A673 (cell line): ENCODE measurements around the gene STAB1. TPM values are rescaled to one million over a fixed set of nuclear protein-coding genes. Genes with fewer than 3 reads are reported as not detected.
A peak's percentile ranks its signal among the peaks of the same experiment; 100 is the strongest.

Source experiments
- BruUV-seq: library from RNA; stranded (reverse); fragments of 400-500 nt; replicated peaks from 2 replicates; lab custom pipeline; 2021; lab: Mats Ljungman, UMichigan
- CTCF ChIA-PET: fragments of 300-600 bp; sonication (Branson Sonifier 250); formaldehyde crosslinking; loops from one replicate; lab custom pipeline; 2022; ENCODE audit warnings: antibody characterized with exemption; lab: Charles Lee
- POLR2A ChIA-PET: fragments of 300-600 bp; sonication (Branson Sonifier 250); formaldehyde crosslinking; loops from one replicate; lab custom pipeline; 2022; ENCODE audit warnings: antibody characterized with exemption; ENCODE audit not compliant: low non-redundant PET; lab: Charles Lee
- DNase-seq: peaks from one replicate; pipeline ENCODE4 v3.0.0-alpha.2; 2015; ENCODE audit warnings: low spot score
- H3K27ac ChIP-seq: fragments of 200-600 bp; sonication (generic); 2 replicates; pipeline ENCODE4 v1.5.1; 2016; ENCODE audit warnings: mixed run types, low read depth, mild to moderate bottlenecking, mixed read lengths, antibody characterized with exemption, low read length; ENCODE audit not compliant: poor library complexity, severe bottlenecking
- H3K27me3 ChIP-seq: fragments of 200-600 bp; sonication (generic); replicated peaks from 2 replicates; pipeline ENCODE4 v1.6.1; 2017; ENCODE audit warnings: mixed run types, low read depth, mild to moderate bottlenecking, mixed read lengths, antibody characterized with exemption, low read length; ENCODE audit not compliant: insufficient read depth, poor library complexity
- H3K36me3 ChIP-seq: fragments of 200-600 bp; sonication (generic); 2 replicates; pipeline ENCODE4 v1.6.1; 2016; ENCODE audit warnings: mixed run types, mild to moderate bottlenecking, mixed read lengths, antibody characterized with exemption, low read length; ENCODE audit not compliant: insufficient read depth, poor library complexity, severe bottlenecking
- H3K4me1 ChIP-seq: fragments of 200-600 bp; sonication (generic); 2 replicates; pipeline ENCODE4 v1.6.1; 2017; ENCODE audit warnings: mixed run types, mild to moderate bottlenecking, mixed read lengths, antibody characterized with exemption, low read length; ENCODE audit not compliant: insufficient read depth, poor library complexity, severe bottlenecking
- H3K4me3 ChIP-seq: fragments of 200-600 bp; sonication (generic); 2 replicates; pipeline ENCODE4 v1.5.1; 2016; ENCODE audit warnings: low read depth, mixed run types, mild to moderate bottlenecking, mixed read lengths, low read length; ENCODE audit not compliant: poor library complexity, severe bottlenecking
- H3K9me3 ChIP-seq: fragments of 200-600 bp; sonication (generic); 2 replicates; pipeline ENCODE4 v1.6.1; 2016; ENCODE audit warnings: mixed run types, low read depth, mild to moderate bottlenecking, mixed read lengths, antibody characterized with exemption, low read length; ENCODE audit not compliant: poor library complexity, severe bottlenecking
- CTCF ChIP-seq: fragments of 300-800, 200-600 bp; sonication (generic); conservative IDR thresholded peaks from 2 replicates; pipeline ENCODE4 v1.5.1; 2017; ENCODE audit warnings: low read depth, mild to moderate bottlenecking, antibody characterized with exemption, low read length, moderate library complexity, mixed read lengths
- EZH2 ChIP-seq: fragments of 200-600 bp; sonication (generic); IDR thresholded peaks from 2 replicates; pipeline ENCODE4 v1.6.1; 2017; ENCODE audit warnings: borderline replicate concordance, low read depth, mild to moderate bottlenecking, mixed read lengths, antibody characterized with exemption, low read length; ENCODE audit not compliant: poor library complexity, severe bottlenecking
- intact Hi-C: fragments of 100-400 bp; cut with micrococcal nuclease; formaldehyde crosslinking; loops from one replicate; pipeline ENCODE4 v1.10.0; 2022; ENCODE audit not compliant: unreplicated experiment
- total RNA-seq: library from RNA; stranded (reverse); gene quantifications from 2 replicates; pipeline ENCODE4 v1.2.3, GENCODE V29; 2021

Gene STAB1
- total RNA-seq, 1 experiment from 2014 or later, result 0.41 TPM

GRCh38 chr3:52532517-52532837, 37.3 kb downstream of the STAB1 start:
- CTCF ChIA-PET, result no interaction called here
- no TSS peak for BruUV-seq
- TF ChIP-seq EZH2 (no peak), CTCF (no peak)
- Histone ChIP-seq H3K36me3 (no peaks in the 10 kb centered on the region), H3K27me3 (no peaks in the 10 kb centered on the region), H3K4me1 (no peaks in the 10 kb centered on the region), H3K9me3 (no peaks in the 10 kb centered on the region), H3K27ac (peak overlapping the region; percentile 67), H3K4me3 (peak overlapping the region; percentile 60)
- no peak for DNase-seq
- POLR2A ChIA-PET, result no interaction called here
- intact Hi-C loops, result no loop called here

GRCh38 chr3:52532838-52533622, 37.9 kb downstream of the STAB1 start:
- H3K36me3 ChIP-seq, result no peaks in the 10 kb centered on the region
- H3K9me3 ChIP-seq, result no peaks in the 10 kb centered on the region
- intact Hi-C loops, result no loop called here
- TF ChIP-seq EZH2 (no peak), CTCF (no peak)
- peak overlapping the region; percentile 67 for H3K27ac ChIP-seq
- H3K27me3 ChIP-seq, result no peaks in the 10 kb centered on the region
- POLR2A ChIA-PET, result no interaction called here
- H3K4me3 ChIP-seq, result peak overlapping the region; percentile 60
- CTCF ChIA-PET, result no interaction called here
- no peaks in the 10 kb centered on the region for H3K4me1 ChIP-seq
- BruUV-seq, result no TSS peak
- no peak for DNase-seq

- ChIA-PET CTCF (no interaction called here), POLR2A (no interaction called here)
- no peak for TF ChIP-seq EZH2
- TF ChIP-seq CTCF, result no peak
- Histone ChIP-seq H3K4me1 (no peaks in the 10 kb centered on the region), H3K36me3 (no peaks in the 10 kb centered on the region), H3K9me3 (no peaks in the 10 kb centered on the region), H3K4me3 (peak within 1 kb of the TSS; percentile 60), H3K27ac (peak within 1 kb of the TSS; percentile 67), H3K27me3 (no peaks in the 10 kb centered on the region)
- BruUV-seq, result no TSS peak
- DNase-seq, result peak; percentile 71
- intact Hi-C loops, result no loop called here
These were observed 38.6 kb downstream of the STAB1 start, which contains the start of gene NT5DC2 for GRCh38 chr3:52533623-52534280. Gene NT5DC2, minus strand, starts transcription at chr3:52533857. Its CDS starts 120 bp downstream, at chr3:52533737.
